OCI-LY1 (cell line): ENCODE results near the gene TAF3.
A peak's percentile ranks its signal among the peaks of the same experiment; 100 is the strongest.

Source experiments
- H2AFZ ChIP-seq: fragments of 200-600 bp; sonication (generic), shearing (Covaris generic); 2 replicates; pipeline ENCODE4 v1.6.0; 2014; ENCODE audit warnings: antibody characterized with exemption, mild to moderate bottlenecking, low read length
- H3F3A ChIP-seq: fragments of 200-600 bp; sonication (generic), shearing (Covaris generic); 2 replicates; pipeline ENCODE4 v1.6.0; 2014; ENCODE audit warnings: mild to moderate bottlenecking, antibody characterized with exemption, low read length, moderate library complexity; ENCODE audit not compliant: insufficient read depth
- H3K27ac ChIP-seq: fragments of 200-600 bp; sonication (generic); 2 replicates; pipeline ENCODE4 v1.5.1; 2014; ENCODE audit warnings: low read length, mixed run types, mild to moderate bottlenecking, low read depth; ENCODE audit not compliant: poor library complexity, severe bottlenecking
- H3K27me3 ChIP-seq: fragments of 200-600 bp; sonication (generic); 2 replicates; pipeline ENCODE4 v1.6.0; 2014; ENCODE audit warnings: antibody characterized with exemption, mild to moderate bottlenecking, low read length, moderate library complexity; ENCODE audit not compliant: insufficient read depth
- H3K36me3 ChIP-seq: fragments of 200-600 bp; sonication (generic); 2 replicates; pipeline ENCODE4 v1.6.1; 2014; ENCODE audit warnings: mild to moderate bottlenecking, antibody characterized with exemption, low read length, moderate library complexity, mixed read lengths; ENCODE audit not compliant: insufficient read depth
- H3K4me1 ChIP-seq: fragments of 200-600 bp; sonication (generic); 2 replicates; pipeline ENCODE4 v1.5.1; 2014; ENCODE audit warnings: mild to moderate bottlenecking, low read length, moderate library complexity; ENCODE audit not compliant: insufficient read depth, severe bottlenecking
- H3K4me2 ChIP-seq: fragments of 200-600 bp; sonication (generic), shearing (Covaris generic); 2 replicates; pipeline ENCODE4 v1.6.1; 2014; ENCODE audit warnings: low read length
- H3K4me3 ChIP-seq: fragments of 200-600 bp; sonication (generic); 2 replicates; pipeline ENCODE4 v1.5.1; 2014; ENCODE audit warnings: low read length, low read depth, mild to moderate bottlenecking, mixed read lengths; ENCODE audit not compliant: poor library complexity, severe bottlenecking
- H3K79me2 ChIP-seq: fragments of 200-600 bp; shearing (Covaris generic); 2 replicates; pipeline ENCODE4 v1.6.1; 2016; ENCODE audit warnings: mixed run types, low read length, mixed read lengths; ENCODE audit not compliant: insufficient read depth
- H3K9ac ChIP-seq: fragments of 200-600 bp; sonication (generic), shearing (Covaris generic); 2 replicates; pipeline ENCODE4 v1.6.1; 2014; ENCODE audit warnings: mild to moderate bottlenecking, low read length, mixed read lengths
- H3K9me2 ChIP-seq: fragments of 200-600 bp; sonication (generic), shearing (Covaris generic); 2 replicates; pipeline ENCODE4 v1.6.1; 2014; ENCODE audit warnings: low read depth, mild to moderate bottlenecking, low read length, mixed read lengths
- H3K9me3 ChIP-seq: fragments of 200-600 bp; shearing (Covaris generic); 2 replicates; pipeline ENCODE4 v1.6.1; 2014; ENCODE audit warnings: low read length, mixed read lengths
- H4K20me1 ChIP-seq: fragments of 200-600 bp; sonication (generic), shearing (Covaris generic); 2 replicates; pipeline ENCODE4 v1.6.0; 2016; ENCODE audit warnings: mild to moderate bottlenecking, low read length; ENCODE audit not compliant: insufficient read depth
- EZH2 ChIP-seq: fragments of 200-600 bp; sonication (generic), shearing (Covaris generic); IDR thresholded peaks from 2 replicates; pipeline ENCODE4 v1.8.0; 2017; ENCODE audit warnings: borderline replicate concordance, mixed run types, mild to moderate bottlenecking, antibody characterized with exemption, low read length, moderate library complexity, mixed read lengths
- TF ChIP-seq, protein P1 (sequence below): fragments of 200-600 bp; sonication (generic), shearing (Covaris generic); IDR thresholded peaks from 2 replicates; pipeline ENCODE4 v1.5.1; 2017; ENCODE audit warnings: mild to moderate bottlenecking, antibody characterized with exemption, low read length, moderate library complexity, mixed read lengths

The TAF3 gene

GRCh38 chr10:7862121-7862514 is 43.8 kb downstream of the TAF3 start:
- peaks cover 5% of the 10 kb centered on the region for H3K79me2 ChIP-seq
- no peak overlapping the region for H3K9ac ChIP-seq
- no peaks in the 10 kb centered on the region for H3K36me3 ChIP-seq
- H2AFZ ChIP-seq = no peak overlapping the region
- no peaks in the 10 kb centered on the region for H4K20me1 ChIP-seq
- peaks cover 10% of the 10 kb centered on the region for H3K9me3 ChIP-seq
- no peaks in the 10 kb centered on the region for H3K27me3 ChIP-seq
- no peaks in the 10 kb centered on the region for H3K9me2 ChIP-seq
- no peak overlapping the region for H3K4me3 ChIP-seq
- no peak overlapping the region for H3K4me2 ChIP-seq
- H3F3A ChIP-seq = no peaks in the 10 kb centered on the region
- no peaks in the 10 kb centered on the region for H3K4me1 ChIP-seq
- H3K27ac ChIP-seq = no peak overlapping the region
- TF ChIP-seq, protein P1, sequence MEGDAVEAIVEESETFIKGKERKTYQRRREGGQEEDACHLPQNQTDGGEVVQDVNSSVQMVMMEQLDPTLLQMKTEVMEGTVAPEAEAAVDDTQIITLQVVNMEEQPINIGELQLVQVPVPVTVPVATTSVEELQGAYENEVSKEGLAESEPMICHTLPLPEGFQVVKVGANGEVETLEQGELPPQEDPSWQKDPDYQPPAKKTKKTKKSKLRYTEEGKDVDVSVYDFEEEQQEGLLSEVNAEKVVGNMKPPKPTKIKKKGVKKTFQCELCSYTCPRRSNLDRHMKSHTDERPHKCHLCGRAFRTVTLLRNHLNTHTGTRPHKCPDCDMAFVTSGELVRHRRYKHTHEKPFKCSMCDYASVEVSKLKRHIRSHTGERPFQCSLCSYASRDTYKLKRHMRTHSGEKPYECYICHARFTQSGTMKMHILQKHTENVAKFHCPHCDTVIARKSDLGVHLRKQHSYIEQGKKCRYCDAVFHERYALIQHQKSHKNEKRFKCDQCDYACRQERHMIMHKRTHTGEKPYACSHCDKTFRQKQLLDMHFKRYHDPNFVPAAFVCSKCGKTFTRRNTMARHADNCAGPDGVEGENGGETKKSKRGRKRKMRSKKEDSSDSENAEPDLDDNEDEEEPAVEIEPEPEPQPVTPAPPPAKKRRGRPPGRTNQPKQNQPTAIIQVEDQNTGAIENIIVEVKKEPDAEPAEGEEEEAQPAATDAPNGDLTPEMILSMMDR = no peak
- TF ChIP-seq EZH2 = no peak

DNA sequence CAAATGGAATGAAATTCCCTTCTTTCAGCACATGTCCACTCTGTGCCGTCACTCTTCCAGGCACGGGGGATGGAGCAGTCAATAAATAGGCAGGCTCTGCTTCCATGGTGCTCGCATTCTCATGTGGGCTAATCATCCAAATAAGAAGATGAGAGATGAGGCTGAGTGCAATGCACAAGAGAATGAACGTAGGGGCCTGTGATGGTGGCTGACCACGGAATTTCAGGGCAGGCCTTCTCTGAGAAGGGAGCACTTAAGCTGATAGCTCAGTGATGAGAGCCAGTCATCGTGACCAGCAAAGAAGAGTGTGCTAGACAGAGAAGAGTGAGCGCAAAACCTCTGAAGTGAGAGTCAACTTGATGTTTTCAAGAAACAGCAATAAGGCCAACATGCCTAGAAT is 47.9 kb downstream of the TAF3 start:
- H3K36me3 ChIP-seq = no peaks in the 10 kb centered on the region
- H3K9me3 ChIP-seq = peaks cover 8% of the 10 kb centered on the region
- no peaks in the 10 kb centered on the region for H4K20me1 ChIP-seq
- H3K79me2 ChIP-seq = peaks cover 5% of the 10 kb centered on the region
- no peak overlapping the region for H3K4me2 ChIP-seq
- no peak overlapping the region for H3K9ac ChIP-seq
- H2AFZ ChIP-seq = no peak overlapping the region
- H3K27me3 ChIP-seq = no peaks in the 10 kb centered on the region
- H3K27ac ChIP-seq = no peak overlapping the region
- H3K4me1 ChIP-seq = no peaks in the 10 kb centered on the region
- no peaks in the 10 kb centered on the region for H3F3A ChIP-seq
- no peak overlapping the region for H3K4me3 ChIP-seq
- H3K9me2 ChIP-seq = no peaks in the 10 kb centered on the region
- no peak for TF ChIP-seq EZH2
- TF ChIP-seq, protein P1 = no peak

DNA sequence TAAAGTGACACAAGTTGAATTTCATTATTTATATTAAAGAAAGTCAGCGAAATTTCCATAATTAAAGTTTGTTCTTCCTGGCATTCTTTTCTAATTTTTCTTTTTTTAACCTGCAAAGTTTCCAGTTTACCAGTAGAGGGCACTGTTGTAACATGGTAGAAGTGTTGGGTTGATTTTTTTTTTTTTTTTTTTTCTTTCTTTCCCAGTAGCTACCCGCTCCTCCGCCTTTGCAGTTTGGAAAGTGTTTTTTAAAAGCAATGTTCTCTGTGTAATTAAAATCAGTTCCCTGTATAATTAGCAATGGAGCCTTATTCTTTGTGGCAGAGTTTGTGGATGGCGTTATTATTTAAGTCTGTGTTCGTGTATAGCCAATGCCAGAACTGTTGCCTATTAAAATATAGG is 53.7 kb downstream of the TAF3 start:
- H3K4me2 ChIP-seq = peak overlapping the region; percentile 59
- no peaks in the 10 kb centered on the region for H3F3A ChIP-seq
- no peaks in the 10 kb centered on the region for H3K9me3 ChIP-seq
- no peaks in the 10 kb centered on the region for H3K36me3 ChIP-seq
- no peak overlapping the region for H3K9ac ChIP-seq
- H3K9me2 ChIP-seq = no peaks in the 10 kb centered on the region
- H3K79me2 ChIP-seq = no peaks in the 10 kb centered on the region
- peak overlapping the region; percentile 30 for H3K4me3 ChIP-seq
- H4K20me1 ChIP-seq = no peaks in the 10 kb centered on the region
- H3K27ac ChIP-seq = no peak overlapping the region
- TF ChIP-seq EZH2 = no peak
- TF ChIP-seq, protein P1 = peak; percentile 65
- H2AFZ ChIP-seq = no peak overlapping the region
- H3K4me1 ChIP-seq = peaks cover 4% of the 10 kb centered on the region
- no peaks in the 10 kb centered on the region for H3K27me3 ChIP-seq
